ENCODE results near the gene TMED9. TPM values are rescaled to one million over a fixed set of nuclear protein-coding genes. Genes with fewer than 3 reads are reported as not detected.

Gene TMED9
- total RNA-seq, 1 experiment from 2014 or later = 156 TPM

DNA sequence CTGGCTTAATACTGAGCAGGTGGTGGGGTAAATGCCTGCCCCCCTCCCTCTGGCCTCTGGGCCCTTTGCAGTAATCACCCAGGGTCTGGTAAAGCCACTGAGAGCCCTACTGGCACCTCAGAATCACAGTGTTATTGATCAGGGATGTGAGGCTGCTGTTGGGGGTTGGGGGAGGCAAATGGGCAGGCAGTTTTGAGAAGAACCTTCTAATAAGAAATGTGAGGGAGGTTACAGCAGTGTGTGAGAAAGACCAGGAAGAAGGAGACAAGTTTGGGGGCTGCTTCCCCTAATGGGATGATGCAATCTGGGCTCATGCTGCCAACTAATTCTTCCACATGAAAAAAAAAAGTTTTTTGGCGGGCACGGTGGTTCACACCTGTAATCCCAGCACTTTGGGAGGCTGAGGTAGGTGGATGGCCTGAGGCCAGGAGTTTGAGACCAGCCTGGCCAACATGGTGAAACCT lies 4.8 kb downstream of the TMED9 start:
- H3K56ac ChIP-seq (ENCODE audit: insufficient read length, low read depth, low read length) = no peak overlapping the region
- no peak overlapping the region for H2AK5ac ChIP-seq (ENCODE audit: insufficient read length, low read length)
- no peaks in the 10 kb centered on the region for H3K79me1 ChIP-seq (ENCODE audit: insufficient read depth, low read depth, low read length, poor library complexity, severe bottlenecking)
- no peak overlapping the region for H4K8ac ChIP-seq (replicated peaks; ENCODE audit: insufficient read length, low read depth, low read length)
- H2BK5ac ChIP-seq (ENCODE audit: insufficient read length, low read length) = no peak overlapping the region
- no peaks in the 10 kb centered on the region for H3K27me3 ChIP-seq (ENCODE audit: insufficient read depth, low read length)
- no peak overlapping the region for H3K23ac ChIP-seq (ENCODE audit: insufficient read length, low read depth, low read length)
- H3K4me2 ChIP-seq (ENCODE audit: insufficient read depth, insufficient read length, low read length) = no peak overlapping the region
- H3K9ac ChIP-seq (ENCODE audit: extremely low read depth, insufficient read length, low read length) = no peak overlapping the region
- H3K23me2 ChIP-seq (ENCODE audit: insufficient read length, low read depth, low read length, poor library complexity, severe bottlenecking) = peaks cover 12% of the 10 kb centered on the region
- peaks cover 11 to 21% of the 10 kb centered on the region in 2 experiments for H3K4me1 Mint-ChIP-seq
- H3K14ac ChIP-seq (ENCODE audit: insufficient read depth, low read length) = no peak overlapping the region
- H3K9me3 ChIP-seq (ENCODE audit: control insufficient read depth, low read depth, low read length) = no peaks in the 10 kb centered on the region
- H3K27ac ChIP-seq (ENCODE audit: insufficient read length, low read depth, low read length) = no peak overlapping the region
- peaks cover 11% of the 10 kb centered on the region for H3K27me3 Mint-ChIP-seq (ENCODE audit: low read depth)
- no peaks in the 10 kb centered on the region; a peak in 1 of 5 replicates for H3K9me3 Mint-ChIP-seq
- no peak overlapping the region for H3K4ac ChIP-seq (ENCODE audit: low read depth, low read length)
- H3K36me3 Mint-ChIP-seq (ENCODE audit: insufficient read depth in 1 of 3, low read depth in 3 of 3) = peaks cover 25 to 46% (median 39%) of the 10 kb centered on the region in 3 experiments
- H2AFZ ChIP-seq (ENCODE audit: low read length) = no peak overlapping the region
- no peak overlapping the region for H3T11ph ChIP-seq (ENCODE audit: low read length)
- H2BK15ac ChIP-seq (ENCODE audit: low read depth, low read length) = no peak overlapping the region
- no peaks in the 10 kb centered on the region for H4K20me1 ChIP-seq (ENCODE audit: control insufficient read depth, insufficient read depth, insufficient read length)
- TF ChIP-seq, protein P1, sequence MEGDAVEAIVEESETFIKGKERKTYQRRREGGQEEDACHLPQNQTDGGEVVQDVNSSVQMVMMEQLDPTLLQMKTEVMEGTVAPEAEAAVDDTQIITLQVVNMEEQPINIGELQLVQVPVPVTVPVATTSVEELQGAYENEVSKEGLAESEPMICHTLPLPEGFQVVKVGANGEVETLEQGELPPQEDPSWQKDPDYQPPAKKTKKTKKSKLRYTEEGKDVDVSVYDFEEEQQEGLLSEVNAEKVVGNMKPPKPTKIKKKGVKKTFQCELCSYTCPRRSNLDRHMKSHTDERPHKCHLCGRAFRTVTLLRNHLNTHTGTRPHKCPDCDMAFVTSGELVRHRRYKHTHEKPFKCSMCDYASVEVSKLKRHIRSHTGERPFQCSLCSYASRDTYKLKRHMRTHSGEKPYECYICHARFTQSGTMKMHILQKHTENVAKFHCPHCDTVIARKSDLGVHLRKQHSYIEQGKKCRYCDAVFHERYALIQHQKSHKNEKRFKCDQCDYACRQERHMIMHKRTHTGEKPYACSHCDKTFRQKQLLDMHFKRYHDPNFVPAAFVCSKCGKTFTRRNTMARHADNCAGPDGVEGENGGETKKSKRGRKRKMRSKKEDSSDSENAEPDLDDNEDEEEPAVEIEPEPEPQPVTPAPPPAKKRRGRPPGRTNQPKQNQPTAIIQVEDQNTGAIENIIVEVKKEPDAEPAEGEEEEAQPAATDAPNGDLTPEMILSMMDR (conservative IDR thresholded peaks at IDR 0.05) = no peak
- H3K4me1 ChIP-seq (ENCODE audit: insufficient read depth, low read length) = peaks cover 3% of the 10 kb centered on the region; the same call in 1 of the 2 replicates
- H2BK20ac ChIP-seq (ENCODE audit: low read depth, low read length, poor library complexity, severe bottlenecking) = no peak overlapping the region
- no peak overlapping the region for H4K5ac ChIP-seq (ENCODE audit: insufficient read length, low read depth, low read length)
- H4K91ac ChIP-seq (ENCODE audit: insufficient read length, low read depth, low read length) = no peak overlapping the region
- H3K27ac Mint-ChIP-seq = no peak overlapping the region
- H3K4me3 Mint-ChIP-seq = no peak overlapping the region
- WGBS (ENCODE audit: extremely low coverage, insufficient read length, low lambda C conversion rate) = no CpG with 5 or more reads among the region's 2 CpGs
- no peaks in the 10 kb centered on the region for H3K79me2 ChIP-seq (ENCODE audit: insufficient read depth, low read length)
- no peak overlapping the region for H3K18ac ChIP-seq (ENCODE audit: insufficient read length, low read depth, low read length)
- no peak overlapping the region for H2BK120ac ChIP-seq (ENCODE audit: low read depth, low read length, poor library complexity, severe bottlenecking)
- no peak for DNase-seq
- H2BK12ac ChIP-seq (ENCODE audit: insufficient read length, low read depth, low read length) = no peak overlapping the region
